Esophagus squamous epithelium (tissue), 4 donors: ENCODE results near the gene QPCTL.
A peak's percentile ranks its signal among the peaks of the same experiment; 100 is the strongest.

ENCODE experiments used
- POLR2A ChIP-seq, 4 donors: fragments of 450-650 bp; IDR thresholded peaks; one replicate each; pipeline ENCODE4 v1.6.1; 2017; ENCODE audit warnings: antibody characterized with exemption in 4 of 4, mild to moderate bottlenecking in 4 of 4, moderate library complexity in 3 of 4
- TF ChIP-seq, protein P1 (sequence below), 6 experiments: fragments of 450-650 bp in 4 of 6; fragments of 200-600 bp in 2 of 6; sonication (generic) in 2 of 6; IDR thresholded peaks; one replicate each; pipeline ENCODE4 v1.5.1; 2016 to 2019; ENCODE audit warnings: antibody characterized with exemption in 6 of 6, mild to moderate bottlenecking in 4 of 6, moderate library complexity in 4 of 6

DNA sequence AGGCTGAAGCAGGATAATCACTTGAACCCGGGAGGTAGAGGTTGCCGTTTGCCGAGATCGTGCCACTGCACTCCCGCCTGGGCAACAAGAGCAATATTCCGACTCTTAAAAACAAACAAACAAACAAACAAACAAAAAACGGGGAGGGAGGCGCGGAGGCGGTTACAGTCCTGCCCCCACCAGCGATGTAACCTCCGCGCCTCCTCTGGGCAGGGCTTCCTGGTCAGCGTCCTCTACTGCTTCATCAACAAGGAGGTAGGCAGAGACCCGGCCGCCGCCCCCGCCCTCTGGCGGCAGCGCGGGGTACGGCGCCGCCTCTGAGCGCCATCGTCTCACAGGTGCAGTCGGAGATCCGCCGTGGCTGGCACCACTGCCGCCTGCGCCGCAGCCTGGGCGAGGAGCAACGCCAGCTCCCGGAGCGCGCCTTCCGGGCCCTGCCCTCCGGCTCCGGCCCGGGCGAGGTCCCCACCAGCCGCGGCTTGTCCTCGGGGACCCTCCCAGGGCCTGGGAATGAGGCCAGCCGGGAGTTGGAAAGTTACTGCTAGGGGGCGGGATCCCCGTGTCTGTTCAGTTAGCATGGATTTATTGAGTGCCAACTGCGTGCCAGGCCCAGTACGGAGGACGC lies 11.0 kb upstream of the QPCTL start:
- TF ChIP-seq, protein P1, sequence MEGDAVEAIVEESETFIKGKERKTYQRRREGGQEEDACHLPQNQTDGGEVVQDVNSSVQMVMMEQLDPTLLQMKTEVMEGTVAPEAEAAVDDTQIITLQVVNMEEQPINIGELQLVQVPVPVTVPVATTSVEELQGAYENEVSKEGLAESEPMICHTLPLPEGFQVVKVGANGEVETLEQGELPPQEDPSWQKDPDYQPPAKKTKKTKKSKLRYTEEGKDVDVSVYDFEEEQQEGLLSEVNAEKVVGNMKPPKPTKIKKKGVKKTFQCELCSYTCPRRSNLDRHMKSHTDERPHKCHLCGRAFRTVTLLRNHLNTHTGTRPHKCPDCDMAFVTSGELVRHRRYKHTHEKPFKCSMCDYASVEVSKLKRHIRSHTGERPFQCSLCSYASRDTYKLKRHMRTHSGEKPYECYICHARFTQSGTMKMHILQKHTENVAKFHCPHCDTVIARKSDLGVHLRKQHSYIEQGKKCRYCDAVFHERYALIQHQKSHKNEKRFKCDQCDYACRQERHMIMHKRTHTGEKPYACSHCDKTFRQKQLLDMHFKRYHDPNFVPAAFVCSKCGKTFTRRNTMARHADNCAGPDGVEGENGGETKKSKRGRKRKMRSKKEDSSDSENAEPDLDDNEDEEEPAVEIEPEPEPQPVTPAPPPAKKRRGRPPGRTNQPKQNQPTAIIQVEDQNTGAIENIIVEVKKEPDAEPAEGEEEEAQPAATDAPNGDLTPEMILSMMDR (IDR thresholded peaks at IDR 0.05) = peak; percentile 93 to 99 (median 99)
- peak in 1 of 4 donors; percentile 32 for TF ChIP-seq POLR2A (IDR thresholded peaks at IDR 0.05)
